Tongue (tissue), 2 donors: Measurements from ENCODE around the gene CHD6. TPM values are rescaled to one million over a fixed set of nuclear protein-coding genes. Genes with fewer than 3 reads are reported as not detected.

Experiments
- DNase-seq: peaks from one replicate; pipeline ENCODE4 v3.0.0-alpha.2; 2015
- total RNA-seq: library from RNA; depleted of rRNA; stranded (reverse); fragments of >200 nt; gene quantifications from one replicate; pipeline ENCODE4 v1.2.3, GENCODE V29; 2014

The CHD6 gene
- total RNA-seq, 1 donor from 2014 or later: 65.1 TPM

GRCh38 chr20:41619360-41620100, 1.4 kb upstream of the CHD6 start:
- peak; percentile 22 for DNase-seq

- no peak for DNase-seq
These were observed 682 bp upstream of the CHD6 start for GRCh38 chr20:41618807-41619311.

- peak; percentile 62 for DNase-seq
These were observed 897 bp downstream of the CHD6 start for GRCh38 chr20:41617059-41617901.

GRCh38 chr20:41616228-41616627, 1.9 kb downstream of the CHD6 start:
- no peak for DNase-seq

- DNase-seq: no peak
These were observed 2.5 kb downstream of the CHD6 start for GRCh38 chr20:41615676-41616075.

GRCh38 chr20:41615110-41615509, 3.1 kb downstream of the CHD6 start:
- no peak for DNase-seq

- DNase-seq: no peak
These were observed 4.9 kb downstream of the CHD6 start for GRCh38 chr20:41613321-41613720.

- no peak for DNase-seq
These were observed 8.7 kb downstream of the CHD6 start for GRCh38 chr20:41609474-41609873.

- no peak for DNase-seq
These were observed 9.6 kb downstream of the CHD6 start for GRCh38 chr20:41608606-41609005.

GRCh38 chr20:41607791-41608190, 10.4 kb downstream of the CHD6 start:
- DNase-seq: no peak

GRCh38 chr20:41604002-41604401, 14.2 kb downstream of the CHD6 start:
- no peak for DNase-seq

- no peak for DNase-seq
These were observed 16.4 kb downstream of the CHD6 start for GRCh38 chr20:41601742-41602141.

GRCh38 chr20:41600926-41601631, 17.1 kb downstream of the CHD6 start:
- no peak for DNase-seq

GRCh38 chr20:41599699-41600104, 18.5 kb downstream of the CHD6 start:
- DNase-seq: no peak

- DNase-seq: no peak
These were observed 19.5 kb downstream of the CHD6 start for GRCh38 chr20:41598719-41599118.

- no peak for DNase-seq
These were observed 23.5 kb downstream of the CHD6 start for GRCh38 chr20:41594514-41595322.

GRCh38 chr20:41592516-41593216, 25.5 kb downstream of the CHD6 start:
- DNase-seq: no peak

- no peak for DNase-seq
These were observed 30.2 kb downstream of the CHD6 start for GRCh38 chr20:41587956-41588355.

- DNase-seq: no peak
These were observed 30.7 kb downstream of the CHD6 start for GRCh38 chr20:41587523-41587922.

- no peak for DNase-seq
These were observed 31.4 kb downstream of the CHD6 start for GRCh38 chr20:41586772-41587171.

- no peak for DNase-seq
These were observed 37.8 kb downstream of the CHD6 start for GRCh38 chr20:41580350-41580749.
